Astrocyte of the spinal cord (primary cell): Measurements from ENCODE around the gene AUTS2.

Experiments used
- DNase-seq: peaks from one replicate; pipeline ENCODE4 v3.0.0; 2011; ENCODE audit warnings: low read depth, low spot score
- H3K4me3 ChIP-seq: 2 replicates; pipeline ENCODE4 v1.5.1; 2011; ENCODE audit warnings: low read depth, mild to moderate bottlenecking, low read length, moderate library complexity
- in situ Hi-C: cut with HindIII; loops from 2 replicates; pipeline ENCODE4 v1.10.0; 2017; ENCODE audit warnings: low sequenced_read_pairs
- TF ChIP-seq, protein P1 (sequence below): IDR thresholded peaks from 2 replicates; pipeline ENCODE4 v1.5.1; 2012; ENCODE audit warnings: low read depth, mild to moderate bottlenecking, low read length, inconsistent platforms

AUTS2 gene

DNA sequence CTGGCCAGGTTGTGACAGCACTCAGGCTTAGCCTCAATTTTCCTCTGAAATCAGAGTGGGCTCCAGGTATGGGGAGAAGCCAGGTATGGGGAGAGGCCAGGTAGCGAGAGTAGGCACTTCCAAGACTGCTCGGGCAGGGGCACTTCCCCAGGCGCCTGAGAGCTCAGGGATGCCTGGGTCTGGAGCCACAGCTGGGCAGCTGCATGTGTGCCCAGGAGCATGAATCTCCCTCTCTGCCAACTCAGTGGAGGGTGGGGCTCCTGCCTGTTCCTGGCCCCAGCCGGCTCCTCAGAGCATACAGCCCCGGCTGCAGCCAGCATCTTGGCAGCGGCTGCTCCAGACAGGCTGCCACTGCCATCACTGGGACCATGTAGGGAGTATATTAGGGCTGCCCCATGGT is 313.9 kb downstream of the AUTS2 start:
- H3K4me3 ChIP-seq = no peak overlapping the region
- TF ChIP-seq, protein P1, sequence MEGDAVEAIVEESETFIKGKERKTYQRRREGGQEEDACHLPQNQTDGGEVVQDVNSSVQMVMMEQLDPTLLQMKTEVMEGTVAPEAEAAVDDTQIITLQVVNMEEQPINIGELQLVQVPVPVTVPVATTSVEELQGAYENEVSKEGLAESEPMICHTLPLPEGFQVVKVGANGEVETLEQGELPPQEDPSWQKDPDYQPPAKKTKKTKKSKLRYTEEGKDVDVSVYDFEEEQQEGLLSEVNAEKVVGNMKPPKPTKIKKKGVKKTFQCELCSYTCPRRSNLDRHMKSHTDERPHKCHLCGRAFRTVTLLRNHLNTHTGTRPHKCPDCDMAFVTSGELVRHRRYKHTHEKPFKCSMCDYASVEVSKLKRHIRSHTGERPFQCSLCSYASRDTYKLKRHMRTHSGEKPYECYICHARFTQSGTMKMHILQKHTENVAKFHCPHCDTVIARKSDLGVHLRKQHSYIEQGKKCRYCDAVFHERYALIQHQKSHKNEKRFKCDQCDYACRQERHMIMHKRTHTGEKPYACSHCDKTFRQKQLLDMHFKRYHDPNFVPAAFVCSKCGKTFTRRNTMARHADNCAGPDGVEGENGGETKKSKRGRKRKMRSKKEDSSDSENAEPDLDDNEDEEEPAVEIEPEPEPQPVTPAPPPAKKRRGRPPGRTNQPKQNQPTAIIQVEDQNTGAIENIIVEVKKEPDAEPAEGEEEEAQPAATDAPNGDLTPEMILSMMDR = no peak
- DNase-seq = no peak
- in situ Hi-C loops = no loop called here

DNA sequence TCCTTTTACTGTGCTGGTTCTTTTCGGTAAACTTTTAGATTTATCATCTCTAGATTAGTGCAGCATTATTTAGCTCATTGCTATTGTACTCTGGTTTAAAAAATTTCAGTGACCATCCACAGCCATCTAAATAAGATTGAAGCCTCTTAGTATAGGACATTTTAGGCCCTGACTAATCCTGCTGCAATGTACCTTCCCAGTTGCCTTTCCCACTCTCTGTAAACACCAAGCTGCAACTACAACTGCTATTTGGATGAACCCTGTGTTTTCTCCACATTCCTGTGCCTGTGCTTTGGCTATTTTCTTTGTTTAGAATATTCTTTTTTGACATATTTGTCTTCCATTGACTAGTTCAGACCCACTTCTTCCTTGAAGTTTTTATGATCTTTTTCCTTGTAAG is 314.6 kb downstream of the AUTS2 start:
- in situ Hi-C loops = no loop called here
- DNase-seq = no peak
- H3K4me3 ChIP-seq = no peak overlapping the region
- TF ChIP-seq, protein P1 = no peak

DNA sequence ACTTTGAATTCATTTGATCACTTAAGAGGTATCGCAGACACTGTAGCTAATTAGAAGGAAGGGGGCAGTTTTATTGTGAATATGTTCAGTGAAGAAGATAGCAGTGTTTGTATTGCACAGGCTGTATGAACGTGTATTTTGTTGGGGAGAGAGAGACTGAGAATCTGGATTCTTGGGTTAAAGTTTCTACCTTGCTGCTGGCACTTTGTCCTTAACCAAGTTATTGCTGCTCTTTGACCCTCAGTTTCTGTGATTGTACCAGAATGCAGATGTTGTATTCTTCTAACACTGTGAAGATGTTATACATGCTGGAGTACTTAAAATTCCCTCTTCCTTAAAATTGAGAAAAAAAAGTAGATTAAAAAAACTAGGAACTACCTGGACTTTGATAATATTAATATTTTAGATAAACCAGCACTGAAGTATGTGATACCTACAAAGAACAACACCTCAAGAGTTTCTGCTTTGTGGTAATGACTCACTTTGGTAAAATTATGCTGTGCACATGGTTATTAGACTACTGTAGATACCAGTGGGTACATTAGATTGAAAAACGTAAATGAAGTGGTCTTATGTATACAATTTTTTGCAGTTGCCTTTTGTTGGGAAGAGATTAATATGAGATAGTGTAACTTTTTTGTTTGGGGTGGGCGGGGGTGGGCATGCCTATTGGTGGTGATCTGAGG is 321.3 kb downstream of the AUTS2 start:
- no peak for DNase-seq
- H3K4me3 ChIP-seq = no peak overlapping the region
- TF ChIP-seq, protein P1 = no peak
- in situ Hi-C loops = no loop called here

DNA sequence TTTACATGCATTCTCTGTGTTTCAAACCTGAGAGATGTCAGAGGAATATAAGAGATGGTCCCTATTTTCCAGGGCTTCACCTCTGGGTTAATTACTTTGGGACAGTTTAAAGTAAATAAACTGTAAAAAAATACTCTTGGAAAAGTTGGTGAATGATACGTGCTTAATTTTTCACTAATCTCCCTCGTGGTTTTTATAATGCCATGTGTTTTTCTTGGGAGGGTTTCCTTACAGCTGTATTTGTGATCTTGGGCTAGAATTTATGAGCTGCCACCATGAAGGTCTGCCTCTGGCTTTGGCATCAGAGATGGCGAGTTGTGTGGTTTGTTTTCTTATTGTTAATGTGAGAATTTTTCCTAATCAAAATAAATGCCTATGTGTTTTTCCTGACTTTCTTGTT is 322.5 kb downstream of the AUTS2 start:
- in situ Hi-C loops = no loop called here
- TF ChIP-seq, protein P1 = no peak
- H3K4me3 ChIP-seq = no peak overlapping the region
- no peak for DNase-seq

DNA sequence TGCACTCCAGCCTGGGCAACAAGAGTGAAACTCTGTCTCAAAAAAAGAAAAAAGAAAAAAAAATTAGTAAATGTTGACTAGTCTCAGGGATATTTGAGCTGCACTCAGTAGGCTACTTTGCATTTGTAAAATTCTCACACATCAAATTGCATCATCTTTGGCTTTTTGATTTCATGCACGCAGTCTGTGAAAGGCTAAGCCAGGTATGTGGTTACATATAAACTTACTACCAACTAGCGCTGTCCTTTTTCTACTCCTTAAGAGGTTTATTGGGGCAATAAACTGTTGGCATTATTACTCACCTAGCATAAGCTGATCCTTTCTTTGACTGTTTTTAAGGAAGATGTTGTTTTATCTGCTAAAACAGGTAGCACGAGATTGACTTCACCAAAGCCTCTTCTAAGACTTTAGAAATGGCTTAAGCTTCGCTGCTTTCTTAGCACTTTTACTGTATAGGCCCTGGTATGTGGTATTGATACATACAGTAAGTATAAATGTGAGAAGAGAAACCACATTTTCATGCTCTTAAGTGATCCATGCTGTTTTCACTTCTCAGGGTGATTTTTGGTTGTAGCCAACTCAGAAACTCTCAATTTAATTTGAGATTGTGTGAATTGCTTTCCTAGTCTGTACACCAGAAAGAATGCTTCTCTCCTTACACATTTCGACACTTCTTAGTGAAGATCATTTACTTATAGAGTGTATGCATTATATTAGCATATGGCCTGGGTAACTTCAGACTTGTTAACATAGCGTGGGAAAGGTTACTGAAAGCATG is 323.9 kb downstream of the AUTS2 start:
- H3K4me3 ChIP-seq = no peak overlapping the region
- in situ Hi-C loops = no loop called here
- DNase-seq = no peak
- TF ChIP-seq, protein P1 = no peak

DNA sequence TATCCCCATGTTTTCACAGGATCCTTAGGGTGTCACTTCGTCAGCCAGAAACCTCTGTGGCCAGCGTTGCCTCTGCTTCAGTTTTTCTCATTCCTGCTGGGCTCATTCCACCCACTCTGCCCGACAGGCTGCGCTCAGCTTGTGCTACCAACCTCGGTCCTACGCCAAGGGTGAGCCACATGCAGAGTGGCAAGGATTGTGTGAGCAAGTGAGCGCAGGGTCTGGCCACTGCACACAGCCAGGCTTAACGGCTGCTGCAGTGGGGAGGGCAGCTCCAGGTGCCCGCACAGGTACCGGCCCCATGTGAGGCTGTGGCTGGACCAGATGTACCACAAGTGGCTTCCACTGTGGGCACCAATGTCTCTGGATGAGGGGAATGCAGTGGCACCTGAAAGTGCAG is 329.2 kb downstream of the AUTS2 start:
- in situ Hi-C loops = no loop called here
- TF ChIP-seq, protein P1 = no peak
- no peak overlapping the region for H3K4me3 ChIP-seq
- no peak for DNase-seq
